BJ (cell line): ENCODE measurements around the gene REM1. TPM values are rescaled to one million over a fixed set of nuclear protein-coding genes. Genes with fewer than 3 reads are reported as not detected.
A peak's percentile ranks its signal among the peaks of the same experiment; 100 is the strongest.

Source experiments
- CTCF ChIA-PET: fragments of 350-600 bp; formaldehyde crosslinking; extraction: SDS; loops from one replicate; lab custom pipeline; 2021; ENCODE audit warnings: antibody characterized with exemption, inconsistent platforms; lab: Yijun Ruan, JAX
- POLR2A ChIA-PET: fragments of 300-600 bp; sonication (Branson Sonifier 250); formaldehyde crosslinking; extraction: SDS; loops from one replicate; lab custom pipeline; 2021; ENCODE audit warnings: antibody characterized with exemption; lab: Charles Lee
- DNase-seq: peaks from one replicate; pipeline ENCODE4 v3.0.0-alpha.2; 2011; ENCODE audit warnings: low read depth
- H3K27me3 ChIP-seq: 2 replicates; pipeline ENCODE4 v1.6.0; 2011; ENCODE audit warnings: low read length; ENCODE audit not compliant: control insufficient read depth, insufficient read depth
- H3K36me3 ChIP-seq: 2 replicates; pipeline ENCODE4 v1.5.1; 2011; ENCODE audit warnings: low read length; ENCODE audit not compliant: control insufficient read depth, insufficient read depth
- H3K4me3 ChIP-seq: 2 replicates; pipeline ENCODE4 v1.5.1; 2011; ENCODE audit warnings: low read depth, mild to moderate bottlenecking, control low read depth, low read length
- polyA plus RNA-seq: library from polyadenylated mRNA; depleted of rRNA; stranded (reverse); fragments of >200 nt; gene quantifications from 2 replicates; pipeline ENCODE4 v1.2.3, GENCODE V29; 2011
- TF ChIP-seq, protein P1 (sequence below): IDR thresholded peaks from 2 replicates; pipeline ENCODE4 v1.5.1; 2011; ENCODE audit warnings: low read depth, mild to moderate bottlenecking, control low read depth, inconsistent platforms, low read length, moderate library complexity; ENCODE audit not compliant: insufficient read depth

The REM1 gene
- polyA plus RNA-seq, 1 experiment, result not detected

- TF ChIP-seq, protein P1, sequence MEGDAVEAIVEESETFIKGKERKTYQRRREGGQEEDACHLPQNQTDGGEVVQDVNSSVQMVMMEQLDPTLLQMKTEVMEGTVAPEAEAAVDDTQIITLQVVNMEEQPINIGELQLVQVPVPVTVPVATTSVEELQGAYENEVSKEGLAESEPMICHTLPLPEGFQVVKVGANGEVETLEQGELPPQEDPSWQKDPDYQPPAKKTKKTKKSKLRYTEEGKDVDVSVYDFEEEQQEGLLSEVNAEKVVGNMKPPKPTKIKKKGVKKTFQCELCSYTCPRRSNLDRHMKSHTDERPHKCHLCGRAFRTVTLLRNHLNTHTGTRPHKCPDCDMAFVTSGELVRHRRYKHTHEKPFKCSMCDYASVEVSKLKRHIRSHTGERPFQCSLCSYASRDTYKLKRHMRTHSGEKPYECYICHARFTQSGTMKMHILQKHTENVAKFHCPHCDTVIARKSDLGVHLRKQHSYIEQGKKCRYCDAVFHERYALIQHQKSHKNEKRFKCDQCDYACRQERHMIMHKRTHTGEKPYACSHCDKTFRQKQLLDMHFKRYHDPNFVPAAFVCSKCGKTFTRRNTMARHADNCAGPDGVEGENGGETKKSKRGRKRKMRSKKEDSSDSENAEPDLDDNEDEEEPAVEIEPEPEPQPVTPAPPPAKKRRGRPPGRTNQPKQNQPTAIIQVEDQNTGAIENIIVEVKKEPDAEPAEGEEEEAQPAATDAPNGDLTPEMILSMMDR, result no peak
- DNase-seq, result no peak
- no peaks in the 10 kb centered on the region for H3K27me3 ChIP-seq
- ChIA-PET POLR2A (no interaction called here), CTCF (interaction anchor here (0.9 to 4.0 kb wide), 2 partner anchors 40 to 49 kb away, joined by 5 to 26 read pairs; no protein-coding TSS in a partner anchor)
- no peak overlapping the region for H3K4me3 ChIP-seq
- no peaks in the 10 kb centered on the region for H3K36me3 ChIP-seq
These were observed 33.6 kb downstream of the REM1 start for GRCh38 chr20:31508517-31509244.

DNA sequence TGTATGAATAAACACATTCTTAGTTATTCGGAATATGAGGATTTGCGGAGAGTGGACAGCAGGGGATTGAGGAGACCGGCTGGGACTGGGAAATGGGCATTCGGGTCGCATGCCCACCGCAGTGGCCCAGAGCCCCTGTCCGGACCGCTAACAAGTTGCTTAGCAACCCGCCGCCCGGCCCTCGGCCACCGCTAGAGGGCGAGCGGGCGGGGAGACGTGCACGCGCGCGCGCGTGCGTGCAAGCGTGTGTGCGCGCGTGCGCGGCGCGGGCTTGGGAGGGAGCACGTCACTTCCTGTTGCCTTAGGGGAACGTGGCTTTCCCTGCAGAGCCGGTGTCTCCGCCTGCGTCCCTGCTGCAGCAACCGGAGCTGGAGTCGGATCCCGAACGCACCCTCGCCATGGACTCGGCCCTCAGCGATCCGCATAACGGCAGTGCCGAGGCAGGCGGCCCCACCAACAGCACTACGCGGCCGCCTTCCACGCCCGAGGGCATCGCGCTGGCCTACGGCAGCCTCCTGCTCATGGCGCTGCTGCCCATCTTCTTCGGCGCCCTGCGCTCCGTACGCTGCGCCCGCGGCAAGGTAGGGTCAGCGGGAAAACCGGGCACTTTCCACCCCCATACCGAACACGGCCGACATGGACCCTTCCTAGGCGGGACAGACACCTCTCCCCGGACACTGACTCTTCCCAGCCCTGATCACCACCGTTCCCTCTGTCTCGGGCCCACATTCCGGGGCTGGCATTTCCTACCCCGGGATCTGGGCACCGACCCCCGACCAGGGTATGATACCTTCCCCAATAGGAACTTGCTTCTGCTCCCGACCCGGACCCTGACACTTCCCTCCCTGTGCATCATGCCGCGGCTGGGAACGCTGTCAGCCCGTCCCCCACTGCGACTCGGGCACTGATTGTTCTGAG is 39.3 kb downstream of the REM1 start, which contains the start of gene HM13:
Gene HM13, plus strand, starts transcription at position 289 of the 918 bp plus-strand sequence. Its CDS starts 110 bp downstream, at position 399.
- Histone ChIP-seq H3K36me3 (peaks cover 5% of the 10 kb centered on the region; the same call in 1 of the 2 replicates), H3K4me3 (peak within 1 kb of the TSS; percentile 96), H3K27me3 (no peaks in the 10 kb centered on the region)
- CTCF ChIA-PET, result interaction anchor here (0.6 to 2.8 kb wide), 10 partner anchors 11 to 98 kb away, joined by 3 to 16 read pairs (median 4); no protein-coding TSS in a partner anchor
- TF ChIP-seq, protein P1, result peak; percentile 81
- peak; percentile 51 for DNase-seq
- POLR2A ChIA-PET, result interaction anchor here (0.7 kb wide), 1 partner anchor 57 kb away, joined by 12 read pairs; no protein-coding TSS in a partner anchor

- TF ChIP-seq, protein P1, result no peak
- ChIA-PET CTCF (interaction anchor here (1.1 to 2.8 kb wide), 5 partner anchors 13 to 98 kb away, joined by 5 to 16 read pairs (median 6); no protein-coding TSS in a partner anchor), POLR2A (no interaction called here)
- no peaks in the 10 kb centered on the region for H3K27me3 ChIP-seq
- peaks cover 5% of the 10 kb centered on the region; the same call in 1 of the 2 replicates for H3K36me3 ChIP-seq
- DNase-seq, result no peak
- peak overlapping the region; percentile 96 for H3K4me3 ChIP-seq
These were observed 40.1 kb downstream of the REM1 start for GRCh38 chr20:31515072-31515774.

- no peaks in the 10 kb centered on the region for H3K27me3 ChIP-seq
- CTCF ChIA-PET, result interaction anchor here (1.7 to 2.8 kb wide), 3 partner anchors 13 to 97 kb away, joined by 5 to 16 read pairs (median 7); no protein-coding TSS in a partner anchor
- H3K4me3 ChIP-seq, result peak overlapping the region; percentile 96
- no peak for DNase-seq
- TF ChIP-seq, protein P1, result no peak
- POLR2A ChIA-PET, result no interaction called here
- peaks cover 8% of the 10 kb centered on the region; the same call in 1 of the 2 replicates for H3K36me3 ChIP-seq
These were observed 40.7 kb downstream of the REM1 start for GRCh38 chr20:31515775-31516107.
